GM19395 (cell line): ENCODE data around the gene DMD.

ENCODE experiments used
- ATAC-seq: cut with Tn5 transposase; IDR thresholded peaks from one replicate; pipeline ENCODE4 v1.9.1; 2021; ENCODE audit warnings: mild to moderate bottlenecking, moderate library complexity; ENCODE audit not compliant: unreplicated experiment

The DMD gene

GRCh38 chrX:31098079-31098478 is 2113.3 kb downstream of the DMD start:
- no peak for ATAC-seq

GRCh38 chrX:31093639-31093975 is 2117.7 kb downstream of the DMD start:
- peak; percentile 20 for ATAC-seq

GRCh38 chrX:31092970-31093638 is 2118.2 kb downstream of the DMD start:
- peak; percentile 50 for ATAC-seq

DNA sequence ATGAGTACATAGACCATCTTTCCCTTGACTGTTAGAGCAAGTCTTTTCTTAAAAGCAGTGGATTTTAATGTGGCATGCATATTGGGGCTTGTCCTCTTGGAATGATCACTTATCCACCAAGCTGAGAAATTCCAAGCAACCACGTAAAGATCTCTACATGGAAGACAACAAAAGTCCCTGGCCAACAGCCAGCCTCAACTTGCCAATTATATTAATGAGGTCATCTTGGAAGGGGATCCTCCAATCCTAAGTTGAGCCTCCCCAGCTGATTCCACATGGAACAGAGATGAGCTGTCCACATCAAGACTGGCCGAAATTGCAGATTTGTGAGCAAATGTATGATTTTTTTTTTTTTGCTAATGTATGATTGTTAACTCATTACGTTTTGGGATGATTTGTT is 2118.9 kb downstream of the DMD start:
- no peak for ATAC-seq

DNA sequence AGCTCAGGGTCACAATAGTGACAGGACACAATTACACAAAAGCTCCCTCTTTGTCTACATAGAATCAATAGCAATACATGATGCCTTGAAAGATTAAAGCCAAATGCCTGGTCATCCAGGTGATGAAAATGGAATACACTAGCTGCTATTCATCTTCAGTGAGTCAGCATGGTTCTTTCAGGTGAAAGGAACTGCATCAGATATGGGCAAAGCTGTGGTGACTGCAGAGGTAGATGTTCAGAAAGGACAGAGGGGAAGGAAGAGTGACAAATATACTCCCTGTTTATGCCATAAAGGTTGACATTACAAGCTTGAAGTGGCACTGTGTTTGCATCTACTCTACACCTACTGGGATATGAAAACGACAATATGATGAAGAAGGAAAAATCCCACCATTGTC is 2119.5 kb downstream of the DMD start:
- no peak for ATAC-seq

DNA sequence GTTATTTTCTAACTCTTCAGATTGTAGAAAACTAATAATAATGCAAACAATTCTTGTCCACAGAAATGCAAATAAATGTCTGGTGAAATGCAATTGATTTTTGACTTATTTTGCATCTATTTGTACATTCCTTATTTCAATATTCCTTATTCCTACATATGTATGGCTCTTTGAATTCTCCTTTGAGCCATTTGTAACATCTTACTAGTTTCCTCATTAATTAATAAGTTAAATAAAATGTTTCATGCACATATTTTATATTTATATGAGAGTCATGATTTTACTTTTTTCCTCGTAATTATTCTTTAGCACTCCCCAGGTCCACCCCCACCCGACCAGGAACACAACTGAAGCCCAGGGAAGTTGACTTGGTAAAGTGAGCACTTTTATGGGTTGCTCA is 2136.8 kb downstream of the DMD start:
- ATAC-seq, result no peak

GRCh38 chrX:31071725-31072124 is 2139.6 kb downstream of the DMD start, which contains the start of gene FTHL17:
FTHL17 (minus strand) TSS chrX:31072041; CDS start chrX:31071953, 88 bp downstream.
- ATAC-seq, result no peak

- no peak for ATAC-seq
These were observed 2140.1 kb downstream of the DMD start for GRCh38 chrX:31071262-31071661.

- peak; percentile 53 for ATAC-seq
These were observed 2141.3 kb downstream of the DMD start for GRCh38 chrX:31070057-31070468.
